Measurements from ENCODE around the gene SLIT3. TPM values are rescaled to one million over a fixed set of nuclear protein-coding genes. Genes with fewer than 3 reads are reported as not detected.

The SLIT3 gene
- total RNA-seq, 1 experiment from 2014 or later, result 0.10 TPM

- H3K9me2 ChIP-seq (ENCODE audit: insufficient read depth), result no peaks in the 10 kb centered on the region
- TF ChIP-seq CBX3 (IDR thresholded peaks at IDR 0.05; ENCODE audit: low read depth) (no peak), RAD21 (IDR thresholded peaks at IDR 0.05; ENCODE audit: low read depth) (no peak), SIN3A (IDR thresholded peaks at IDR 0.05; ENCODE audit: low read depth) (no peak), ZBTB33 (IDR thresholded peaks at IDR 0.05; ENCODE audit: extremely low read depth, insufficient replicate concordance, low read length) (no peak), FOSL1 (IDR thresholded peaks at IDR 0.05; ENCODE audit: low read depth) (no peak), POLR2AphosphoS5 (IDR thresholded peaks at IDR 0.05; ENCODE audit: low read depth, low read length) (no peak), ZFX (IDR thresholded peaks at IDR 0.05) (no peak)
- intact Hi-C loops (cut with micrococcal nuclease), result no loop called here
- no peak overlapping the region for H3K9ac ChIP-seq (ENCODE audit: low read length)
- RAD21 ChIA-PET (ENCODE audit: low non-redundant PET in 1 of 2, low total read pairs in 2 of 2, uncharacterized antibody in 2 of 2, unreplicated experiment in 2 of 2), result no interaction called here
- H3K9me3 ChIP-seq (ENCODE audit: control insufficient read depth in 1 of 2, insufficient read depth in 1 of 2, low read depth in 1 of 2, low read length in 2 of 2), result no peaks in the 10 kb centered on the region
- H3K4me1 ChIP-seq (ENCODE audit: control insufficient read depth in 1 of 2, insufficient read depth in 2 of 2, low read length in 2 of 2), result no peaks in the 10 kb centered on the region
- ATAC-seq (no peak), DNase-seq (ENCODE audit: low read depth, low spot score) (no peak)
- H2AFZ ChIP-seq (ENCODE audit: low read depth, low read length, poor library complexity, severe bottlenecking), result no peak overlapping the region
- peaks cover 13% of the 10 kb centered on the region; the same call in 1 of the 2 replicates for H3K27me3 ChIP-seq (ENCODE audit: insufficient read depth, low read length)
- no peaks in the 10 kb centered on the region for H3K36me3 ChIP-seq (ENCODE audit: control insufficient read depth in 1 of 2, insufficient read depth in 2 of 2, low read length in 2 of 2)
- no TSS peak for BruUV-seq (replicated peaks)
- CTCF ChIA-PET, result interaction anchor here (1.0 kb wide), 1 partner anchor 277 kb away, joined by 4 read pairs; no protein-coding TSS in a partner anchor
- no peak overlapping the region for H3K4me2 ChIP-seq (ENCODE audit: low read length)
- H4K20me1 ChIP-seq (ENCODE audit: insufficient read depth), result no peaks in the 10 kb centered on the region
- POLR2A ChIA-PET, result no interaction called here
- H3K4me3 ChIP-seq (replicated peaks in 1 of 2; ENCODE audit: low read depth in 1 of 2, low read length in 2 of 2), result no peak overlapping the region
- H3K27ac ChIP-seq (ENCODE audit: low read depth, low read length), result no peak overlapping the region
- H3K79me2 ChIP-seq (ENCODE audit: insufficient read depth, low read length), result no peaks in the 10 kb centered on the region
Measured at GRCh38 chr5:169270827-169271226, 30.1 kb downstream of the SLIT3 start.

GRCh38 chr5:169268019-169268418 lies 32.9 kb downstream of the SLIT3 start:
- Histone ChIP-seq H3K4me1 (ENCODE audit: control insufficient read depth in 1 of 2, insufficient read depth in 2 of 2, low read length in 2 of 2) (no peaks in the 10 kb centered on the region), H3K27ac (ENCODE audit: low read depth, low read length) (no peak overlapping the region), H3K9me2 (ENCODE audit: insufficient read depth) (no peaks in the 10 kb centered on the region), H3K9me3 (ENCODE audit: control insufficient read depth in 1 of 2, insufficient read depth in 1 of 2, low read depth in 1 of 2, low read length in 2 of 2) (no peaks in the 10 kb centered on the region), H4K20me1 (ENCODE audit: insufficient read depth) (no peaks in the 10 kb centered on the region), H2AFZ (ENCODE audit: low read depth, low read length, poor library complexity, severe bottlenecking) (no peak overlapping the region), H3K4me2 (ENCODE audit: low read length) (no peak overlapping the region), H3K79me2 (ENCODE audit: insufficient read depth, low read length) (no peaks in the 10 kb centered on the region), H3K27me3 (ENCODE audit: insufficient read depth, low read length) (peaks cover 10% of the 10 kb centered on the region), H3K4me3 (replicated peaks in 1 of 2; ENCODE audit: low read depth in 1 of 2, low read length in 2 of 2) (no peak overlapping the region), H3K9ac (ENCODE audit: low read length) (no peak overlapping the region), H3K36me3 (ENCODE audit: control insufficient read depth in 1 of 2, insufficient read depth in 2 of 2, low read length in 2 of 2) (no peaks in the 10 kb centered on the region)
- ATAC-seq (no peak), DNase-seq (ENCODE audit: low read depth, low spot score) (no peak)
- RAD21 ChIA-PET (ENCODE audit: low non-redundant PET in 1 of 2, low total read pairs in 2 of 2, uncharacterized antibody in 2 of 2, unreplicated experiment in 2 of 2), result no interaction called here
- TF ChIP-seq ZFX (IDR thresholded peaks at IDR 0.05), result no peak
- no peak for TF ChIP-seq POLR2AphosphoS5 (IDR thresholded peaks at IDR 0.05; ENCODE audit: low read depth, low read length)
- TF ChIP-seq EZH2 (IDR thresholded peaks at IDR 0.05), result no peak
- TF ChIP-seq EZH2phosphoT487 (IDR thresholded peaks at IDR 0.05; ENCODE audit: borderline replicate concordance), result no peak
- no peak for TF ChIP-seq CTCF (IDR thresholded peaks at IDR 0.05 in 2 of 3, conservative IDR thresholded peaks at IDR 0.05 in 1 of 3; ENCODE audit: borderline replicate concordance in 1 of 3, insufficient read depth in 1 of 3, low read depth in 2 of 3, low read length in 2 of 3)
- no peak for TF ChIP-seq YY1 (IDR thresholded peaks at IDR 0.05; ENCODE audit: extremely low read depth, insufficient replicate concordance, low read depth, low read length)
- POLR2A ChIA-PET, result no interaction called here
- BruUV-seq (replicated peaks), result no TSS peak
- CTCF ChIA-PET, result no interaction called here
- intact Hi-C loops (cut with micrococcal nuclease), result loop anchor here (5.0 kb wide), 1 partner anchor 949 kb away; no protein-coding TSS in a partner anchor

All from HCT116 (cell line).